ENCODE measurements around the gene RUVBL1.

DNA sequence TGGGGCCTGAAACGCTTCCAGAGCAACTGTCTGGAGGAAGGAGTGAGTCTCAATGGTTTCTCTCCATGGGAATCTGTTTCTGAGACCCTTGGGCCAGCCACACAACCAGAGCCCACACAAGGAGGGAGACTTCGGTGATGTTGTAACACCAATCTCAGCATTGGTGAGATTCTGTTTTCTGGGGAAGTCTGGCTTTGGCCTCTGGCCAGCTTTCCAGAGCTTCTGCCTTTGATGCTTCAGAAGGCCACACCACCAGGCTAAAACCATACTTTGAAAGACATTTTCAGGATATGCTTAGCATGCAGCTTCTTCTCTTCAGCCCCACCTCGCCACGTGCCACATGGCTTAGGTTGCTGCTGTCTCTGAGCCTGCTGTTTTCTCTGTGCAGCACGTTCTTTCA, 26.0 kb upstream of the RUVBL1 start:
- TF ChIP-seq, protein P1, sequence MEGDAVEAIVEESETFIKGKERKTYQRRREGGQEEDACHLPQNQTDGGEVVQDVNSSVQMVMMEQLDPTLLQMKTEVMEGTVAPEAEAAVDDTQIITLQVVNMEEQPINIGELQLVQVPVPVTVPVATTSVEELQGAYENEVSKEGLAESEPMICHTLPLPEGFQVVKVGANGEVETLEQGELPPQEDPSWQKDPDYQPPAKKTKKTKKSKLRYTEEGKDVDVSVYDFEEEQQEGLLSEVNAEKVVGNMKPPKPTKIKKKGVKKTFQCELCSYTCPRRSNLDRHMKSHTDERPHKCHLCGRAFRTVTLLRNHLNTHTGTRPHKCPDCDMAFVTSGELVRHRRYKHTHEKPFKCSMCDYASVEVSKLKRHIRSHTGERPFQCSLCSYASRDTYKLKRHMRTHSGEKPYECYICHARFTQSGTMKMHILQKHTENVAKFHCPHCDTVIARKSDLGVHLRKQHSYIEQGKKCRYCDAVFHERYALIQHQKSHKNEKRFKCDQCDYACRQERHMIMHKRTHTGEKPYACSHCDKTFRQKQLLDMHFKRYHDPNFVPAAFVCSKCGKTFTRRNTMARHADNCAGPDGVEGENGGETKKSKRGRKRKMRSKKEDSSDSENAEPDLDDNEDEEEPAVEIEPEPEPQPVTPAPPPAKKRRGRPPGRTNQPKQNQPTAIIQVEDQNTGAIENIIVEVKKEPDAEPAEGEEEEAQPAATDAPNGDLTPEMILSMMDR (IDR thresholded peaks at IDR 0.05), result no peak
- no peak for TF ChIP-seq POLR2A (IDR thresholded peaks at IDR 0.05)

Data from uterus (tissue), 2 donors.